ENCODE measurements around the gene ZCCHC7.

ZCCHC7 gene

DNA sequence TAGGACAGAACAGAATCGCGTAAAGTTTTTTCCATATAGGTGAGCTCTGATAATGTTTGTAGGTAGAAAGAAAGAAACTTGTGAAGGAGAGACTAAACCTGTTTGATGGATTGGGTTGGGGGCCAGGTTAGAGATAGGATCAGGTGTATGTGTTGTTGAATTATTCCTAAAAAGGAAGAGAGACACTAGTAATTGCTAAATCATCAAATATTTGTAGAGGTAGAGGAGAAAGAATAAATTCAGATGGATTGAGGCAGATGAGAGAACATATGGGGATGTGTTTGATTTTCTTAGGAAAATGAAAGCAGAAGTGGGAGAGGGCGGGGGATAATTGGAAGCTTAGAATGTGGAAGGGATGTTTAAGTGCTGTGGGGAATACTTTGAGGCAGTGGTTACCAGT is 7.7 kb downstream of the ZCCHC7 start:
- H3K4me3 ChIP-seq (ENCODE audit: low read depth, low read length): no peak overlapping the region
- no peak overlapping the region for H3K27ac ChIP-seq
- TF ChIP-seq, protein P1, sequence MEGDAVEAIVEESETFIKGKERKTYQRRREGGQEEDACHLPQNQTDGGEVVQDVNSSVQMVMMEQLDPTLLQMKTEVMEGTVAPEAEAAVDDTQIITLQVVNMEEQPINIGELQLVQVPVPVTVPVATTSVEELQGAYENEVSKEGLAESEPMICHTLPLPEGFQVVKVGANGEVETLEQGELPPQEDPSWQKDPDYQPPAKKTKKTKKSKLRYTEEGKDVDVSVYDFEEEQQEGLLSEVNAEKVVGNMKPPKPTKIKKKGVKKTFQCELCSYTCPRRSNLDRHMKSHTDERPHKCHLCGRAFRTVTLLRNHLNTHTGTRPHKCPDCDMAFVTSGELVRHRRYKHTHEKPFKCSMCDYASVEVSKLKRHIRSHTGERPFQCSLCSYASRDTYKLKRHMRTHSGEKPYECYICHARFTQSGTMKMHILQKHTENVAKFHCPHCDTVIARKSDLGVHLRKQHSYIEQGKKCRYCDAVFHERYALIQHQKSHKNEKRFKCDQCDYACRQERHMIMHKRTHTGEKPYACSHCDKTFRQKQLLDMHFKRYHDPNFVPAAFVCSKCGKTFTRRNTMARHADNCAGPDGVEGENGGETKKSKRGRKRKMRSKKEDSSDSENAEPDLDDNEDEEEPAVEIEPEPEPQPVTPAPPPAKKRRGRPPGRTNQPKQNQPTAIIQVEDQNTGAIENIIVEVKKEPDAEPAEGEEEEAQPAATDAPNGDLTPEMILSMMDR (IDR thresholded peaks at IDR 0.05; ENCODE audit: low read depth, low read length): no peak
- H3K36me3 ChIP-seq: peaks cover 28% of the 10 kb centered on the region
- no peak for DNase-seq
- H3K27me3 ChIP-seq (ENCODE audit: insufficient read depth, low read depth, severe bottlenecking): no peaks in the 10 kb centered on the region
- H3K9me3 ChIP-seq (ENCODE audit: severe bottlenecking): no peaks in the 10 kb centered on the region

DNA sequence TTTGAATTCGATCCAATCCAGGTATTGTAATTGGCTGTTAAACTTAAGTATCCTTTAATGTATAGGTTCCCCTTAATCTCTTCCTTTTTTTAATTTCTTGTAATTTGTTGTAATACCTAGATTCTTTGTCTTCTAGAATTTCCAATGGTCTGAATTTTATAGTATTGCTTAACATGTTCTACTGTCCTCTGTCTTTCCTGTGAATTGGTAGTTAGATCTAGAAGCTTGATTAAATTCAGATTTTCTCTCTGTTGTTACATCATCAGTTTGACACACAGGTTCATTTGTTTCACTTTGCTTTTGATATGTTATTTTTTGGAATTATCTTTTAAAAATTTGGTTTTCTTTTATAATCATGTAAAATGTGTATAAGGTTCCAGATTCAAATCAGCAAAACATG is 13.8 kb downstream of the ZCCHC7 start:
- DNase-seq: no peak
- Histone ChIP-seq H3K27ac (no peak overlapping the region), H3K27me3 (ENCODE audit: insufficient read depth, low read depth, severe bottlenecking) (no peaks in the 10 kb centered on the region), H3K9me3 (ENCODE audit: severe bottlenecking) (no peaks in the 10 kb centered on the region), H3K4me3 (ENCODE audit: low read depth, low read length) (no peak overlapping the region), H3K36me3 (peaks cover 9% of the 10 kb centered on the region)
- TF ChIP-seq, protein P1 (IDR thresholded peaks at IDR 0.05; ENCODE audit: low read depth, low read length): no peak

DNA sequence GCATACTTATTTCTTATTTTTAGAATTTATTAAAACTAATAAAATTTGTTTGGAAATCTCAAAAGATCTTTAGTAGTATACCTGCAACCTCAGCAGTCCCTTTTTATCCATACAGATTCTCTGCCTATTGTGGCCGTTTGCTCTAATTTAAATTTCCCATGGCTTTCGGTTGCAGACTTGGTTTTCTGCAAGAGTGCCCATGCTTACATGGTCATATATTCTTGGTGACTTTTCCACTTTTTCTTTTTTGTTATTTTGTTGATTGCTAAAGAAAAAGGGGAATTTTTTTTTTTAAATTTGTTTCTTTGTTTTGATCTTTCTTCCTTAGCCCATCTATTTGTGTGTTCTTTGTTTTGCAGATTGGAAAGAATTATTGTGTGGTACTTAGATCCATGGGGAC is 20.6 kb downstream of the ZCCHC7 start:
- DNase-seq: no peak
- H3K4me3 ChIP-seq (ENCODE audit: low read depth, low read length): no peak overlapping the region
- H3K27me3 ChIP-seq (ENCODE audit: insufficient read depth, low read depth, severe bottlenecking): no peaks in the 10 kb centered on the region
- no peak overlapping the region for H3K27ac ChIP-seq
- TF ChIP-seq, protein P1 (IDR thresholded peaks at IDR 0.05; ENCODE audit: low read depth, low read length): no peak
- H3K36me3 ChIP-seq: peaks cover 4% of the 10 kb centered on the region; the same call in 1 of the 2 replicates
- H3K9me3 ChIP-seq (ENCODE audit: severe bottlenecking): no peaks in the 10 kb centered on the region

DNA sequence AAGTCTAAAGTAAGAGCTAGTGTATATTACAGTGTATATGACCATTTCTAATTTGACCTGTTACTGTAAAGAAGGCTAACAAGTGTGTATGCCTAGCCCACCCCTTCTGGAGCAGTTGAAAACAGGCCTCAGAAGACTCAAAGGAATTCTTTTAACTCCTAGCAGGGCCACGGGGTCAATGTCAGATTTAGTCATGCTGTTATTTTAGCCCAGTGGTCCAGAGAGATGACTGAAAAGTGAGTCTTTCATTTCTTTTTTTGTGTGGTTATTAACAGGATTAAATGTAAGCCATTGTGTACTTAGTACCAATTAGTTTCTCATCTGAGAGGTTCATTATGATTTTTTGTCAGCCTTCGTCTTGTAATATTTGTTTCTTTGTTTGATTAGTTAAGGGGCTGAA is 24.4 kb downstream of the ZCCHC7 start:
- TF ChIP-seq, protein P1 (IDR thresholded peaks at IDR 0.05; ENCODE audit: low read depth, low read length): no peak
- no peaks in the 10 kb centered on the region for H3K27me3 ChIP-seq (ENCODE audit: insufficient read depth, low read depth, severe bottlenecking)
- no peak overlapping the region for H3K27ac ChIP-seq
- no peak for DNase-seq
- H3K9me3 ChIP-seq (ENCODE audit: severe bottlenecking): no peaks in the 10 kb centered on the region
- H3K4me3 ChIP-seq (ENCODE audit: low read depth, low read length): no peak overlapping the region
- H3K36me3 ChIP-seq: peaks cover 4% of the 10 kb centered on the region; the same call in 1 of the 2 replicates

DNA sequence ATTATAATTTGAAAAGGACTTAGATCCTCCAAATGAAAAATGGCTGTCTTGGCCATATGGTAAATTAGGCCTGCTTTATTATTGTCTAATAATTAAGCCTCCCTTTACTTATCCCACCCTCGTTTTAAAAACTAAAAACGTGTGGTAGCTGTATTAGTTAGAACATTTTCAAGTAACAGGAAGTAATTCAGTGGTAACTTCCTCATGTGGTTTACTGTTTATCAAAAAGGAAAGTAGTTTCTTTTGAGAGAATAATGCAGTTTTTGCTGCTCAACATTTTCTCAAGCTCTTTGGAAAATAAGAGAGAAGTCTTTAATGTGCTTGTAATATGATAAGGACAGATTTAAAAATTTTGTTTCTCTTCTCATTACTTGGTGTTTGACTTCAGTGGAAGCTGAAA is 26.0 kb downstream of the ZCCHC7 start:
- Histone ChIP-seq H3K27ac (no peak overlapping the region), H3K4me3 (ENCODE audit: low read depth, low read length) (no peak overlapping the region), H3K27me3 (ENCODE audit: insufficient read depth, low read depth, severe bottlenecking) (no peaks in the 10 kb centered on the region), H3K9me3 (ENCODE audit: severe bottlenecking) (no peaks in the 10 kb centered on the region), H3K36me3 (peaks cover 4% of the 10 kb centered on the region; the same call in 1 of the 2 replicates)
- no peak for DNase-seq
- TF ChIP-seq, protein P1 (IDR thresholded peaks at IDR 0.05; ENCODE audit: low read depth, low read length): no peak

DNA sequence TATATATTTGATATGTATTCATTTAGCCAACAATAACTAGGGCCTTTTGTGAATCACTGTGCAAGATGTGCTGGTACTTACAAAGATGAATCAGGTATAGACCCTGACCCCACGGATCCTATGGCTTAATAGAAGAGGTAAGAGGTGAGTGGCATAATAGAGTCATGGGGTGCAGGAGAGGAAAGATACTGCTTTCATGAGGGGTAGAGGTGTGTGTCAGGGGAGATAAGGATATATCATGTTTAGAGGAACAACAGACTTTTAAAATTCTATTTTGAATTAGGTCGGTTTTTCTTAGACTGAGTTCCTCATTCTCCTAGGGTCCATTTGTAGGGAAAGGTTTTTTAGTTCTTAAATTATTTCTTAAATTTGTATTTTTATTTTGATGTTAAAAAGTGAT is 27.8 kb downstream of the ZCCHC7 start:
- no peaks in the 10 kb centered on the region for H3K9me3 ChIP-seq (ENCODE audit: severe bottlenecking)
- TF ChIP-seq, protein P1 (IDR thresholded peaks at IDR 0.05; ENCODE audit: low read depth, low read length): no peak
- H3K27ac ChIP-seq: no peak overlapping the region
- H3K36me3 ChIP-seq: peaks cover 2% of the 10 kb centered on the region; the same call in 1 of the 2 replicates
- no peak overlapping the region for H3K4me3 ChIP-seq (ENCODE audit: low read depth, low read length)
- no peaks in the 10 kb centered on the region for H3K27me3 ChIP-seq (ENCODE audit: insufficient read depth, low read depth, severe bottlenecking)
- DNase-seq: no peak
